ENCODE results near the gene ELOVL5. TPM values are rescaled to one million over a fixed set of nuclear protein-coding genes. Genes with fewer than 3 reads are reported as not detected.

The ELOVL5 gene
- total RNA-seq, 5 donors from 2014 or later (not counting 1 experiment from before 2014, with no cell fraction given) = 71.4 to 101 (median 86.5) TPM

GRCh38 chr6:53336070-53336469 lies 12.7 kb downstream of the ELOVL5 start:
- H3K4me1 ChIP-seq (ENCODE audit: control insufficient read depth in 1 of 2, extremely low read depth in 1 of 2, insufficient read depth in 2 of 2, low read length in 2 of 2) = peaks cover 52 to 69% of the 10 kb centered on the region in 2 experiments
- ChIA-PET POLR2A (interaction anchor here (0.6 to 4.1 kb wide), 6 partner anchors 9 to 34 kb away, joined by 3 to 38 read pairs (median 8); partner anchors contain the start of gene ELOVL5 (in 2 of the 2)), CTCF (interaction anchor here (0.6 to 2.6 kb wide), 5 partner anchors 8 to 165 kb away, joined by 3 to 13 read pairs (median 4); no protein-coding TSS in a partner anchor)
- Mint-ChIP-seq H3K4me1 (peaks cover 90 to 96% (median 93%) of the 10 kb centered on the region in 3 donors), H3K27ac (peak overlapping the region; percentile 98 to 99), H3K36me3 (peaks cover 21% of the 10 kb centered on the region), H3K27me3 (no peaks in the 10 kb centered on the region), H3K9me3 (peaks cover 0 to 4% (median 0%) of the 10 kb centered on the region in 3 donors), H3K4me3 (peak overlapping the region; percentile 80 to 86 (median 83))
- WGBS (ENCODE audit: insufficient coverage) = 93% methylated on average over 1 of the region's 4 CpGs
- DNase-seq (no peak), ATAC-seq (replicated peaks in 1 of 4) (no peak)
- H3K36me3 ChIP-seq (ENCODE audit: control insufficient read depth in 2 of 2, extremely low read depth in 1 of 2, insufficient read depth in 1 of 2, low read length in 1 of 2) = peaks cover 0 to 3% of the 10 kb centered on the region in 2 donors
- no peaks in the 10 kb centered on the region for H3K27me3 ChIP-seq (replicated peaks in 1 of 2; ENCODE audit: control insufficient read depth in 2 of 2, extremely low read depth in 1 of 2, insufficient read depth in 2 of 2, low read length in 1 of 2)
- H3K9me3 ChIP-seq = no peaks in the 10 kb centered on the region
- peak overlapping the region in 1 of 2 donors; percentile 42 for H3K4me3 ChIP-seq (ENCODE audit: control insufficient read depth in 1 of 2, extremely low read depth in 1 of 2, low read length in 1 of 2)
- peak overlapping the region; percentile 98 for H3K27ac ChIP-seq (ENCODE audit: low read length)

- Mint-ChIP-seq H3K27me3 (no peaks in the 10 kb centered on the region), H3K9me3 (peaks cover 0 to 4% (median 0%) of the 10 kb centered on the region in 3 donors), H3K27ac (peak overlapping the region; percentile 98 to 99), H3K4me3 (peak overlapping the region; percentile 80 to 86 (median 83)), H3K36me3 (peaks cover 25% of the 10 kb centered on the region), H3K4me1 (peaks cover 90 to 95% (median 93%) of the 10 kb centered on the region in 3 donors)
- Histone ChIP-seq H3K4me1 (ENCODE audit: control insufficient read depth in 1 of 2, extremely low read depth in 1 of 2, insufficient read depth in 2 of 2, low read length in 2 of 2) (peaks cover 50 to 69% of the 10 kb centered on the region in 2 experiments), H3K4me3 (ENCODE audit: control insufficient read depth in 1 of 2, extremely low read depth in 1 of 2, low read length in 1 of 2) (peak overlapping the region; percentile 42 to 67), H3K36me3 (ENCODE audit: control insufficient read depth in 2 of 2, extremely low read depth in 1 of 2, insufficient read depth in 1 of 2, low read length in 1 of 2) (no peaks in the 10 kb centered on the region), H3K27ac (ENCODE audit: low read length) (peak overlapping the region; percentile 98), H3K27me3 (replicated peaks in 1 of 2; ENCODE audit: control insufficient read depth in 2 of 2, extremely low read depth in 1 of 2, insufficient read depth in 2 of 2, low read length in 1 of 2) (no peaks in the 10 kb centered on the region), H3K9me3 (no peaks in the 10 kb centered on the region)
- POLR2A ChIA-PET = interaction anchor here (0.5 to 4.1 kb wide), 7 partner anchors 9 to 37 kb away, joined by 3 to 38 read pairs (median 4); partner anchors contain the start of gene ELOVL5 (in 2 of the 2)
- peak; percentile 55 to 91 (median 73) for DNase-seq
- 1% methylated on average over 7 of the region's 12 CpGs for WGBS (ENCODE audit: insufficient coverage)
- CTCF ChIA-PET = interaction anchor here in 1 of 2 donors (0.6 to 2.6 kb wide), 5 partner anchors 9 to 165 kb away, joined by 3 to 13 read pairs (median 4); no protein-coding TSS in a partner anchor
- ATAC-seq (replicated peaks in 1 of 4) = peak; percentile 77 to 88 (median 84)
Observed at GRCh38 chr6:53335224-53335994, 13.3 kb downstream of the ELOVL5 start.

GRCh38 chr6:53333439-53334408 lies 15.0 kb downstream of the ELOVL5 start:
- no peaks in the 10 kb centered on the region for H3K27me3 ChIP-seq (replicated peaks in 1 of 2; ENCODE audit: control insufficient read depth in 2 of 2, extremely low read depth in 1 of 2, insufficient read depth in 2 of 2, low read length in 1 of 2)
- Mint-ChIP-seq H3K36me3 (peaks cover 25% of the 10 kb centered on the region), H3K27ac (peak overlapping the region; percentile 98 to 99), H3K9me3 (peaks cover 0 to 4% (median 0%) of the 10 kb centered on the region in 3 donors), H3K27me3 (no peaks in the 10 kb centered on the region), H3K4me3 (peak overlapping the region; percentile 62 to 86 (median 69)), H3K4me1 (peaks cover 83 to 86% (median 83%) of the 10 kb centered on the region in 3 donors)
- CTCF ChIA-PET = no interaction called here
- H3K9me3 ChIP-seq = no peaks in the 10 kb centered on the region
- no peak overlapping the region for H3K4me3 ChIP-seq (ENCODE audit: control insufficient read depth in 1 of 2, extremely low read depth in 1 of 2, low read length in 1 of 2)
- POLR2A ChIA-PET = interaction anchor here in 1 of 2 donors (0.5 kb wide), 1 partner anchor 17 kb away, joined by 3 read pairs; no protein-coding TSS in a partner anchor
- H3K4me1 ChIP-seq (ENCODE audit: control insufficient read depth in 1 of 2, extremely low read depth in 1 of 2, insufficient read depth in 2 of 2, low read length in 2 of 2) = peaks cover 50 to 69% of the 10 kb centered on the region in 2 experiments
- DNase-seq (no peak), ATAC-seq (replicated peaks in 1 of 4) (no peak)
- 14% methylated on average over 1 of the region's 5 CpGs for WGBS (ENCODE audit: insufficient coverage)
- no peaks in the 10 kb centered on the region for H3K36me3 ChIP-seq (ENCODE audit: control insufficient read depth in 2 of 2, extremely low read depth in 1 of 2, insufficient read depth in 1 of 2, low read length in 1 of 2)
- H3K27ac ChIP-seq (ENCODE audit: low read length) = peak overlapping the region; percentile 98

DNA sequence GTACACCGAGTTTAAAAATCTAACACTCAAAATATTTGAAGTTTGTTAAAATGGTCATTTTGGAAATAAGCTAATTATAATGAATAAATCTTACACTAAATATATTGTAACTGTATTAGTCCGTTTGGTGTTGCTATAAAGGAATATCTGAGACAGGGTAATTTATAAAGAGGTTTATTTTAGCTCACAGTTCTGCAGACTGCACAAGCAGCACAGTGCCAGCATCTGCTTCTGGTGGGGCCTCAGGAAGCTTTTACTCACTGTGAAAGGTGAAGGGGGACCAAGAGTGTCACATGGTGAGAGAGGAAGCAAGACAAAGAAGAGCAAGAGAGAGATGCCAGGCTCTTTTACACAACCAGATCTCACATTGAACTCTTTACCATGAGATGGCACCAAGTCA lies 17.1 kb downstream of the ELOVL5 start:
- peaks cover 24% of the 10 kb centered on the region for H3K36me3 Mint-ChIP-seq
- DNase-seq (no peak), ATAC-seq (replicated peaks in 1 of 4) (no peak)
- no peaks in the 10 kb centered on the region for H3K27me3 Mint-ChIP-seq
- Histone ChIP-seq H3K27me3 (replicated peaks in 1 of 2; ENCODE audit: control insufficient read depth in 2 of 2, extremely low read depth in 1 of 2, insufficient read depth in 2 of 2, low read length in 1 of 2) (no peaks in the 10 kb centered on the region), H3K36me3 (ENCODE audit: control insufficient read depth in 2 of 2, extremely low read depth in 1 of 2, insufficient read depth in 1 of 2, low read length in 1 of 2) (no peaks in the 10 kb centered on the region), H3K27ac (ENCODE audit: low read length) (peak overlapping the region; percentile 98), H3K4me1 (ENCODE audit: control insufficient read depth in 1 of 2, extremely low read depth in 1 of 2, insufficient read depth in 2 of 2, low read length in 2 of 2) (peaks cover 38 to 58% of the 10 kb centered on the region in 2 experiments), H3K4me3 (ENCODE audit: control insufficient read depth in 1 of 2, extremely low read depth in 1 of 2, low read length in 1 of 2) (no peak overlapping the region), H3K9me3 (no peaks in the 10 kb centered on the region)
- no CpG with 5 or more reads among the region's 2 CpGs for WGBS (ENCODE audit: insufficient coverage)
- no peaks in the 10 kb centered on the region for H3K9me3 Mint-ChIP-seq
- H3K4me1 Mint-ChIP-seq = peaks cover 82 to 86% (median 83%) of the 10 kb centered on the region in 3 donors
- peak overlapping the region; percentile 98 to 99 for H3K27ac Mint-ChIP-seq
- ChIA-PET CTCF (interaction anchor here in 1 of 2 donors (0.6 to 1.4 kb wide), 3 partner anchors 10 to 160 kb away, joined by 3 to 4 read pairs (median 4); no protein-coding TSS in a partner anchor), POLR2A (interaction anchor here (0.6 to 4.4 kb wide), 4 partner anchors 9 to 41 kb away, joined by 3 to 21 read pairs (median 3); no protein-coding TSS in a partner anchor)
- H3K4me3 Mint-ChIP-seq = peak overlapping the region; percentile 53 to 65 (median 56)

GRCh38 chr6:53330137-53330536 lies 18.6 kb downstream of the ELOVL5 start:
- Mint-ChIP-seq H3K36me3 (peaks cover 31% of the 10 kb centered on the region), H3K4me3 (no peak overlapping the region), H3K27ac (no peak overlapping the region), H3K4me1 (peaks cover 82 to 86% (median 83%) of the 10 kb centered on the region in 3 donors), H3K9me3 (no peaks in the 10 kb centered on the region), H3K27me3 (no peaks in the 10 kb centered on the region)
- POLR2A ChIA-PET = interaction anchor here (0.6 to 4.4 kb wide), 8 partner anchors 11 to 392 kb away, joined by 3 to 21 read pairs (median 7); no protein-coding TSS in a partner anchor
- WGBS (ENCODE audit: insufficient coverage) = no CpG with 5 or more reads among the region's 1 CpG
- no peak overlapping the region for H3K4me3 ChIP-seq (ENCODE audit: control insufficient read depth in 1 of 2, extremely low read depth in 1 of 2, low read length in 1 of 2)
- H3K27ac ChIP-seq (ENCODE audit: low read length) = no peak overlapping the region
- ATAC-seq (replicated peaks in 1 of 4) (no peak), DNase-seq (no peak)
- no peaks in the 10 kb centered on the region for H3K36me3 ChIP-seq (ENCODE audit: control insufficient read depth in 2 of 2, extremely low read depth in 1 of 2, insufficient read depth in 1 of 2, low read length in 1 of 2)
- peaks cover 30 to 53% of the 10 kb centered on the region in 2 experiments for H3K4me1 ChIP-seq (ENCODE audit: control insufficient read depth in 1 of 2, extremely low read depth in 1 of 2, insufficient read depth in 2 of 2, low read length in 2 of 2)
- H3K27me3 ChIP-seq (replicated peaks in 1 of 2; ENCODE audit: control insufficient read depth in 2 of 2, extremely low read depth in 1 of 2, insufficient read depth in 2 of 2, low read length in 1 of 2) = no peaks in the 10 kb centered on the region
- H3K9me3 ChIP-seq = no peaks in the 10 kb centered on the region
- CTCF ChIA-PET = interaction anchor here (0.8 to 1.4 kb wide), 7 partner anchors 8 to 98 kb away, joined by 3 to 5 read pairs (median 3); no protein-coding TSS in a partner anchor
